ENCODE measurements around the gene GPATCH2.

GRCh38 chr1:217590598-217590997, 40.3 kb downstream of the GPATCH2 start:
- TF ChIP-seq CTCF (IDR thresholded peaks at IDR 0.05) (no peak), POLR2A (IDR thresholded peaks at IDR 0.05) (no peak)

Data from suprapubic skin (tissue), 3 donors.